Breast epithelium (tissue), 3 donors: Measurements from ENCODE around the gene KIAA1217.
A peak's percentile ranks its signal among the peaks of the same experiment; 100 is the strongest.

Source experiments
- CTCF ChIP-seq, 3 donors: fragments of 450-650 bp; IDR thresholded peaks; one replicate each; pipeline ENCODE4 v1.5.1; 2016 to 2017; ENCODE audit warnings: antibody characterized with exemption in 3 of 3, mild to moderate bottlenecking in 3 of 3, moderate library complexity in 3 of 3
- POLR2AphosphoS5 ChIP-seq, 3 donors: sonication (generic); formaldehyde crosslinking; IDR thresholded peaks; one replicate each; pipeline ENCODE4 v1.6.1; 2017; ENCODE audit warnings: antibody characterized with exemption in 3 of 3

- TF ChIP-seq CTCF (IDR thresholded peaks at IDR 0.05) (peak; percentile 73 to 80 (median 74)), POLR2AphosphoS5 (IDR thresholded peaks at IDR 0.05) (peak in 2 of 3 donors; percentile 44 to 74)
Observed at GRCh38 chr10:24360282-24361127, 151.6 kb downstream of the KIAA1217 start.
